ENCODE results near the gene SDK2.

- TF ChIP-seq ZNF398 (tag by site-specific recombination; IDR thresholded peaks at IDR 0.05) (no peak), YY1 (tag by site-specific recombination; IDR thresholded peaks at IDR 0.05) (no peak), ZNF768 (tag by site-specific recombination; IDR thresholded peaks at IDR 0.05) (no peak), CTCF (tag by site-specific recombination; IDR thresholded peaks at IDR 0.05) (no peak), ZNF138 (tag by site-specific recombination; IDR thresholded peaks at IDR 0.05; ENCODE audit: borderline replicate concordance) (no peak), ZNF518A (tag by site-specific recombination; conservative IDR thresholded peaks at IDR 0.05; ENCODE audit: low read depth) (no peak), ZBTB17 (tag by site-specific recombination; IDR thresholded peaks at IDR 0.05) (no peak), ZNF140 (tag by site-specific recombination; IDR thresholded peaks at IDR 0.05) (no peak), OVOL3 (tag by site-specific recombination; IDR thresholded peaks at IDR 0.05) (no peak), ZFP37 (tag by site-specific recombination; IDR thresholded peaks at IDR 0.05) (no peak), BCL11A (tag by site-specific recombination; IDR thresholded peaks at IDR 0.05; ENCODE audit: low read depth) (no peak)
Measured at GRCh38 chr17:73493956-73494926, 150.0 kb downstream of the SDK2 start.
